KG1 (cell line): ENCODE results near the gene PHF12.

ENCODE experiments used
- DNase-seq: peaks from one replicate; lab custom pipeline; 2025; lab: John Stamatoyannopoulos, UW

Gene PHF12

GRCh38 chr17:28858801-28859355 is 92.4 kb downstream of the PHF12 start:
- DNase-seq = no peak

GRCh38 chr17:28857905-28858800 is 93.2 kb downstream of the PHF12 start:
- DNase-seq = no peak

- no peak for DNase-seq
Measured at GRCh38 chr17:28856028-28856574, 95.2 kb downstream of the PHF12 start.

GRCh38 chr17:28855336-28855679 is 96.0 kb downstream of the PHF12 start:
- DNase-seq = no peak
